Neural progenitor cell (in vitro differentiated cells): Measurements from ENCODE around the gene KMT2E.

Source experiments
- CTCF ChIP-seq: fragments of 200-600 bp; sonication (generic); IDR thresholded peaks from 2 replicates; pipeline ENCODE4 v1.5.1; 2017; ENCODE audit warnings: antibody characterized with exemption, mild to moderate bottlenecking
- EZH2 ChIP-seq: fragments of 200-600 bp; sonication (generic); IDR thresholded peaks from 2 replicates; pipeline ENCODE4 v1.6.1; 2017; ENCODE audit warnings: antibody characterized with exemption, mild to moderate bottlenecking, moderate library complexity
- EZH2phosphoT487 ChIP-seq: fragments of 200-600 bp; sonication (generic); IDR thresholded peaks from 2 replicates; pipeline ENCODE4 v1.6.1; 2017; ENCODE audit warnings: antibody characterized with exemption

- TF ChIP-seq CTCF = no peak
- TF ChIP-seq EZH2 = no peak
- no peak for TF ChIP-seq EZH2phosphoT487
These were observed 2.0 kb upstream of the KMT2E start for GRCh38 chr7:105011831-105012502.
